ENCODE measurements around the gene CLEC4G. TPM values are rescaled to one million over a fixed set of nuclear protein-coding genes. Genes with fewer than 3 reads are reported as not detected.

Gene CLEC4G
- total and polyA plus RNA-seq, 2 of the 13 experiments (the other 11 are each of a cell fraction or from before 2014, with no cell fraction given), result not detected

GRCh38 chr19:7699003-7699402 is 32.9 kb downstream of the CLEC4G start:
- ChIA-PET CTCF (ENCODE audit: low intra/inter-chr PET ratio, low total read pairs) (no interaction called here), POLR2A (no interaction called here)
- Histone ChIP-seq H3K9me3 (ENCODE audit: low read length) (no peaks in the 10 kb centered on the region), H3K4me2 (ENCODE audit: low read depth, low read length) (no peak overlapping the region), H3K79me2 (ENCODE audit: insufficient read depth, low read length) (no peaks in the 10 kb centered on the region), H3K27ac (ENCODE audit: extremely low read length, insufficient read depth, low read length) (no peak overlapping the region), H3K9ac (ENCODE audit: insufficient read depth, low read depth, low read length) (no peak overlapping the region), H3K36me3 (replicated peaks in 1 of 2; ENCODE audit: control insufficient read depth in 1 of 2, insufficient read depth in 2 of 2, low read length in 2 of 2) (no peaks in the 10 kb centered on the region), H3K4me1 (ENCODE audit: insufficient read depth, low read length) (peaks cover 11% of the 10 kb centered on the region), H3K27me3 (ENCODE audit: control insufficient read depth in 1 of 2, insufficient read depth in 2 of 2, low read length in 2 of 2) (peaks cover 0 to 24% of the 10 kb centered on the region in 2 experiments; a peak in 2 of 5 replicates), H4K20me1 (ENCODE audit: insufficient read depth, low read length) (no peaks in the 10 kb centered on the region), H3K4me3 (replicated peaks in 1 of 3; ENCODE audit: insufficient read depth in 1 of 3, low read depth in 2 of 3, low read length in 3 of 3) (no peak overlapping the region), H2AFZ (ENCODE audit: low read length) (no peak overlapping the region)
- intact Hi-C loops (cut with micrococcal nuclease; ENCODE audit: unreplicated experiment), result no loop called here
- no peak for ATAC-seq
- BruUV-seq (replicated peaks), result no TSS peak
- FAIRE-seq, result no peak
- no peak for DNase-seq (ENCODE audit: low spot score)
- in situ Hi-C loops (cut with HindIII; ENCODE audit: extremely low pct_ligation_motif_present, low pct_unique_long_range_greater_than_20kb), result no loop called here
- WGBS (ENCODE audit: low lambda C conversion rate), result 0% methylated on average over 2 of the region's 2 CpGs
- TF ChIP-seq SNAI1 (CRISPR knock-in tag; IDR thresholded peaks at IDR 0.05; ENCODE audit: borderline replicate concordance), result no peak
- no peak for TF ChIP-seq ZNF263 (CRISPR knock-in tag; IDR thresholded peaks at IDR 0.05)
- TF ChIP-seq SNAPC4 (CRISPR knock-in tag; IDR thresholded peaks at IDR 0.05), result no peak
- TF ChIP-seq ZNF556 (CRISPR knock-in tag; IDR thresholded peaks at IDR 0.05; ENCODE audit: borderline replicate concordance), result no peak
- no peak for TF ChIP-seq THYN1 (CRISPR knock-in tag; IDR thresholded peaks at IDR 0.05; ENCODE audit: borderline replicate concordance, low read depth)
- TF ChIP-seq ZNF17 (CRISPR knock-in tag; IDR thresholded peaks at IDR 0.05), result no peak
- TF ChIP-seq ZNF558 (CRISPR knock-in tag; IDR thresholded peaks at IDR 0.05; ENCODE audit: borderline replicate concordance), result no peak
- no peak for TF ChIP-seq ZNF292 (CRISPR knock-in tag; IDR thresholded peaks at IDR 0.05; ENCODE audit: borderline replicate concordance, low read depth)
- TF ChIP-seq ELK4 (CRISPR knock-in tag; IDR thresholded peaks at IDR 0.05; ENCODE audit: borderline replicate concordance), result no peak
- TF ChIP-seq ZNF33A (CRISPR knock-in tag; IDR thresholded peaks at IDR 0.05; ENCODE audit: borderline replicate concordance), result no peak
- no peak for TF ChIP-seq ZNF543 (CRISPR knock-in tag; IDR thresholded peaks at IDR 0.05)
- no peak for TF ChIP-seq ATF3 (CRISPR knock-in tag; IDR thresholded peaks at IDR 0.05)
- no peak for TF ChIP-seq ZNF773 (CRISPR knock-in tag; IDR thresholded peaks at IDR 0.05; ENCODE audit: borderline replicate concordance)
- TF ChIP-seq CBX2 (IDR thresholded peaks at IDR 0.05; ENCODE audit: low read depth, low read length), result no peak
- no peak for TF ChIP-seq CBX2 (CRISPR knock-in tag; IDR thresholded peaks at IDR 0.05; ENCODE audit: low read depth)
- TF ChIP-seq NONO (IDR thresholded peaks at IDR 0.05), result no peak
- TF ChIP-seq NONO (CRISPR knock-in tag; conservative IDR thresholded peaks at IDR 0.05), result no peak
- no peak for TF ChIP-seq NCOA1 (CRISPR knock-in tag; IDR thresholded peaks at IDR 0.05)
